GM19467 (cell line): ENCODE measurements around the gene CHRNB1.
"Not testable (repeated sequence)": the region's sequence is repeated elsewhere in the genome, so short reads cannot be mapped to it uniquely, and the experiment has no call there.

ENCODE experiments used
- ATAC-seq: cut with Tn5 transposase; IDR thresholded peaks from one replicate; pipeline ENCODE4 v1.9.1; 2021; ENCODE audit warnings: mild to moderate bottlenecking, moderate library complexity; ENCODE audit not compliant: unreplicated experiment

Gene CHRNB1

DNA sequence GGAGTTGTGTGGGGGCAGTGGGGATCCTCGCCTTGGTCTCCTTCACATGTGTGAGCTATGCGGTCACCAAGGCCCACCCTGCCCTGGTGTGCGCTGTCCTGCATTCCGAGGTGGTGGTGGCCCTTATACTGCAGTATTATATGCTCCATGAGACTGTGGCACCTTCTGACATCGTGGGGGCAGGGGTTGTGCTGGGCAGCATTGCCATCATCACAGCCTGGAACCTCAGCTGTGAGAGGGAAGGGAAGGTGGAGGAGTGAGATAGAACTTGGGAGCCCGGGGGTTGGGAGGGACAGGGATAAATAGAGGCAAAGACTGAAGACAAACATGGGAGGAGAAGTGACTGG is 37.9 kb downstream of the CHRNB1 start:
- not testable (repeated sequence) for ATAC-seq

- ATAC-seq: peak; percentile 16
Measured at GRCh38 chr17:7483255-7484066, 38.6 kb downstream of the CHRNB1 start.

GRCh38 chr17:7484067-7484918 is 39.4 kb downstream of the CHRNB1 start, which contains the start of gene POLR2A:
Gene POLR2A (plus strand): TSS chr17:7484366.
- peak; percentile 55 for ATAC-seq

- ATAC-seq: peak; percentile 0
Measured at GRCh38 chr17:7484919-7485377, 40.1 kb downstream of the CHRNB1 start.

- ATAC-seq: no peak
Measured at GRCh38 chr17:7486181-7486580, 41.3 kb downstream of the CHRNB1 start.

GRCh38 chr17:7490144-7490543 is 45.3 kb downstream of the CHRNB1 start:
- ATAC-seq: no peak

- no peak for ATAC-seq
Measured at GRCh38 chr17:7491583-7491982, 46.7 kb downstream of the CHRNB1 start.

DNA sequence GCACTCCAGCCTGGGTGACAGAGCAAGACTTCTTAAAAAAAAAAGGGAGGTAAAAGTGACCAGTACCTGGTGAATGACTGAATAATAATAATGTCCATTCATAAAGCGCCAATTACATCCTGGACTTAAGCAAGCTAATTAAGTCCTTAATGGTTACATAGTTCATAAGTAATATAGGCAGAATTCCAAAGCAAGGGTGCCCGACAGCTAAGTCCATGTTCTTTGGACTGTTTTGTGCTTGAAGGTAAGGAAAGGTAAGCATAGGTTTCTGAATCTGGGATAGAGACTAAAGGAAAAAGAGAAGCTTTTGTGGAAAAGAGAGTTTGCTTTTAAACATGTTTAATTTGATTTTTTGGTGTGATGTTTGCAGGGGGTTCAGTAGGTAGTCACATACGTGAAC is 49.1 kb downstream of the CHRNB1 start:
- ATAC-seq: no peak

GRCh38 chr17:7495906-7496434 is 51.1 kb downstream of the CHRNB1 start:
- ATAC-seq: no peak

- no peak for ATAC-seq
Measured at GRCh38 chr17:7496470-7497183, 51.8 kb downstream of the CHRNB1 start.

- ATAC-seq: no peak
Measured at GRCh38 chr17:7497228-7497627, 52.4 kb downstream of the CHRNB1 start.

DNA sequence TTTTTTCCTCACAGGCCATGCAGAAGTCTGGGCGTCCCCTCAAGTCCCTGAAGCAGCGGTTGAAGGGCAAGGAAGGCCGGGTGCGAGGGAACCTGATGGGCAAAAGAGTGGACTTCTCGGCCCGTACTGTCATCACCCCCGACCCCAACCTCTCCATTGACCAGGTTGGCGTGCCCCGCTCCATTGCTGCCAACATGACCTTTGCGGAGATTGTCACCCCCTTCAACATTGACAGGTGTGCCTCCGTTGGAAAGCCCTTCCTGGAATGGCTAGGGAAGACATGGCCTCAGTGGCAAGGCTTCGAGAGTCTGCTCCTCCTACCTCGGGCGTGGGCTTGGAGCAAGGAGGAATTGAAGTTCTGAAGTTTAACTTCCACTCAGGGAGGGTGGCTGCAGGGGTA is 52.8 kb downstream of the CHRNB1 start:
- ATAC-seq: no peak

- ATAC-seq: no peak
Measured at GRCh38 chr17:7499161-7499560, 54.3 kb downstream of the CHRNB1 start.

- ATAC-seq: no peak
Measured at GRCh38 chr17:7501729-7502128, 56.9 kb downstream of the CHRNB1 start.

DNA sequence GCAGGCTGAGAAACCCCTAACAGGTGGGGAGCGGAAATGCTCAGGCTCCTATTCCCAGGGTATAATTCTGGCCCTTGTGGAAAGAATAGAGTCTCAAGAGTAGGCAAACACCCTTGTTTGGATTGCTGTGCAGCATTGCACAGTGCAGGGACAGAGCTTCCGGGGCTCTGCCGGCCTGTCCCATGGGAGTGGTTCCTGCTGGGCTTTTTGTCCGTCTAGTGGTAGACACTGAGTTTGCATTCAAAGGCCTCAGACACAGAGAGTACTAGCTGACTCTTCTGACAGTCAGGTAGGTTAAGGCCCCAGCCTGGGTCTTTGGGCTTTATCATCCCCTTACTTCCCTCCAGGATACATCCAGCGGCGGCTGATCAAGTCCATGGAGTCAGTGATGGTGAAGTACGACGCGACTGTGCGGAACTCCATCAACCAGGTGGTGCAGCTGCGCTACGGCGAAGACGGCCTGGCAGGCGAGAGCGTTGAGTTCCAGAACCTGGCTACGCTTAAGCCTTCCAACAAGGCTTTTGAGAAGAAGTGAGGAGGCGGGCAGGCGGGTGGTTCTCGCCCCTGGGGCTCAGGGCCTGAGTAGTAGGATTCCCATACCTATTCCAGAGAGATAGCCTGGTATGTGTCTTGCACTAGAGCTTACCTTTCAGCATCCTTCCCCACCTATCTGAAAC is 57.4 kb downstream of the CHRNB1 start:
- no peak for ATAC-seq

DNA sequence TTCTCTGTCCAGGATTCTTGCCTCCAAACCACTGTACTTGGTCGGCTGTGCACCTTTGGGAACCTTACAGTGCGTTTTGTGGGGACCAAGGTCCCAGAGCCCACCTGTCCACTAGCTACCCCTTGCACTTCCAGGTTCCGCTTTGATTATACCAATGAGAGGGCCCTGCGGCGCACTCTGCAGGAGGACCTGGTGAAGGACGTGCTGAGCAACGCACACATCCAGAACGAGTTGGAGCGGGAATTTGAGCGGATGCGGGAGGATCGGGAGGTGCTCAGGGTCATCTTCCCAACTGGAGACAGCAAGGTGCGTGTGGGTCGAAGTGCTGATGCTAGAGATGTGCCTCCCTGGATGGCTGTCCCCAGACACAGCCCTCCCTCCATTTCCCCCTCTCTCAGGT is 58.1 kb downstream of the CHRNB1 start:
- no peak for ATAC-seq

GRCh38 chr17:7503521-7503920 is 58.7 kb downstream of the CHRNB1 start:
- ATAC-seq: no peak
